ENCODE measurements around the gene ATP4A. TPM values are rescaled to one million over a fixed set of nuclear protein-coding genes. Genes with fewer than 3 reads are reported as not detected.

The ATP4A gene
- polyA plus RNA-seq, 3 donors from 2014 or later = not detected

DNA sequence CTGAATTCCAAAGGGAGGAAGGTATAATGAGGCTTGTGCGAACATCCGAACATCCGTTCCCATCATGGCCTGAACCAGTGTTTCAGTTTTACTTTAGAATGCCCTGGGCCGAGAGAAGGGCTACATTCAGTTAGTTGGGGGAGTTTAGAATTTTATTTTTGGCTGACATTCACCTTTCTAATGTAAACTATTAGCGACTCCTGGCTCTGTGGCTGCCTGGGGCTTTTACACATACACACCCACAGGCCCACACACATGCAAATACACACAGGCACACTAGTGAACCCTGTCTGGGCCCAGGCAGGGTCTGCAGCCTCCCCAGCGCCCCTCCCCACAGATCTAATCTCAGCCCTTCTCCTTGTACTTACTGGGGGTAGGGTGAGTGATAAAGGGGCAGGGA lies 24.1 kb downstream of the ATP4A start:
- Mint-ChIP-seq H3K9me3 (no peaks in the 10 kb centered on the region), H3K27ac (peak overlapping the region in 2 of 6 donors; percentile 17 to 28), H3K36me3 (peaks cover 0 to 5% (median 0%) of the 10 kb centered on the region in 3 donors), H3K27me3 (ENCODE audit: low read depth in 3 of 3) (peaks cover 2 to 16% (median 6%) of the 10 kb centered on the region in 3 donors), H3K4me1 (peaks cover 24 to 31% of the 10 kb centered on the region in 2 donors), H3K4me3 (no peak overlapping the region)
- DNase-seq = no peak

DNA sequence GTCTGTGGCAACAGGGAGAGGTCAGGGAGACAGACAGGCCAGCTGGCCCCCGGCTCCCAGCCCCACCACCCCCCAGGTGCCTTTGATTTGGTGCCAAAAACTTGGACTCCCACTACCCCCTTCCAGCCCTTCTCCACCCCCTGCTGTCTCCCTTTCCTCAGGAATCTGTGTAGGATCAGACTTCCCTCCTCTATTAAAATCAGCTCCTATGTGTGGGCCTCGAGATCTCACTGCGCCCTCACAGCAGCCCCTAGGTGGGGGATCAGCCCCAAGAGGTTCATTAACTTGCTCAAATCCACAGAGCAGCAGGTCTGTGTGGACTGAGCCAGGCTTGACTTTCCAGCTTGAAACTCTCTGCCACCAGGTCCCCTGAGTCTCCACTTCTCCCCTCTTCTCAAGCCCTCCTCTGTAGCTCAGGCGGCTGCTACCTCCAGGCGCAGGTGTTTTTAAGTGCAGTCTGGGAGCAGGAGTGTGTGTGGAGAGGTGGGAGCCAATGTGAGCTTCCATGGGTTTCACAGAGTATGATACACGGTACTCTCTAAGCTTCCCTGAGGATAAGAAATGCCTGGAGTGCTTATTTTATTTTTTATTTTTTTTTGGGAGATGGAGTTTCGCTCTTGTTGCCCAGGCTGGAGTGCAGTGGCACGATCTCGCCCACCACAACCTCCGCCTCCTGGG lies 28.5 kb downstream of the ATP4A start:
- Mint-ChIP-seq H3K36me3 (no peaks in the 10 kb centered on the region), H3K27me3 (ENCODE audit: low read depth in 3 of 3) (peaks cover 9 to 30% (median 9%) of the 10 kb centered on the region in 3 donors), H3K9me3 (no peaks in the 10 kb centered on the region), H3K4me3 (peak overlapping the region in 3 of 5 donors; percentile 21 to 38 (median 35)), H3K27ac (peak overlapping the region in 1 of 6 donors; percentile 37), H3K4me1 (peaks cover 36 to 43% of the 10 kb centered on the region in 2 donors)
- no peak for DNase-seq

DNA sequence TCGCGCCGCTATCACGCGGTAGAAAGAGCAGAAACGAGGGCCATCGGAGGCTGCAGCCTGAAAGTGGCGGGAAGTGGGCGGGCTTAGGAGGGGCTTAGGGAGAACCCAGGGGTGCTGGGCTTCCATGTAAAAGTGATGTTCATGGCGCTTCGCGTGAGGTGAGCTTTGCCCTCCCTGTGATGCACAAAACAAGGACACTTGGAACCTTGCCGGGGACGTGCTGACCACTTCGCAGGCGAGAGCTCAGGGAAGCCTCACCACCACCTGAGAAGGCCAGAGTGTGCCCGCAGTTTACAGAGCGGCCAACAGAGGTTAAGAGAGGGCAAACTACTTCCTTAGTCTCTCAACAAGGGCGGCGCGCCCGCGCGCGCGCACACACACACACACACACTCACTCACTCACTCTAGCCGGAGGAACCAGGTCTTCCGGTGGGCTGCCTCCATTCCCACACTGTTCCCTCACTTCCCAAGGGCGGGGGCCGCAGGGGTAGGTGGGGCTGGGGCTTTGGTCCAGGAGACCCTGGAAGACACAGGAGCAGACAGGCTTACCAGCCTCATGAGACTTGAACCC lies 29.6 kb downstream of the ATP4A start:
- H3K9me3 Mint-ChIP-seq = no peaks in the 10 kb centered on the region
- peak overlapping the region; percentile 74 to 87 (median 82) for H3K4me3 Mint-ChIP-seq
- H3K27ac Mint-ChIP-seq = peak overlapping the region in 5 of 6 donors; percentile 59 to 88 (median 79)
- H3K36me3 Mint-ChIP-seq = no peaks in the 10 kb centered on the region
- peak; percentile 63 to 74 (median 73) for DNase-seq
- peaks cover 9 to 30% (median 11%) of the 10 kb centered on the region in 3 donors for H3K27me3 Mint-ChIP-seq (ENCODE audit: low read depth in 3 of 3)
- H3K4me1 Mint-ChIP-seq = peaks cover 29 to 37% of the 10 kb centered on the region in 2 donors

DNA sequence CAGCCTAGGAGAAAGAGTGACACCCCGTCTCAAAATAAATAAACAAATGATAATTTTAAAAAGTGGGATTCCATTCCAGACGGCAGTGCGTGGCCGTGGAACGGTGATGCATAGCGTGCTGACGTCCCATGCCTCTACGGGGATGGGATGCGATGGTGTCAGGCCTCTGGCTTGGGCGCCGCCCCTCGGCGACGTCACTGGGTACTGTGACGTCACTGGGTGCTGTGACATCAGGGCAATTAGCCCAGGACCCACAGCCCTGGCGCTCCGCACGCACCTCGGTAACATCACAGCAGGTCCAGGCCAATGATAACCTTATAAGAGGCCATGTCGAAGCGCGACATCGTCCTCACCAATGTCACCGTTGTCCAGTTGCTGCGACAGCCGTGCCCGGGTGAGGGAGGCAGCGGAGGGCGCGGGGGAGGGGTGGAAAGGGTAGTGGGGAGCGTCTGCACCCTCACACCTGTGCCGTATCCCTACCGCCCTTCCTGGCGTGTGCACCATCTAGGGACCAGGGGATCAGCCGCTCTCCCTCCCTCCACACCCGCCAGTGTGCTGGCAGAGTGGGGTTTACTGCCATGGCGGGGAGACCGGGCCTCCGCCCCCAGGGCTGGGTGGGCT lies 30.1 kb downstream of the ATP4A start, which contains the start of gene GAPDHS:
TSS of gene GAPDHS (plus strand) at position 256 of the 621 bp plus-strand sequence. CDS start at position 328, 72 bp downstream.
- no peaks in the 10 kb centered on the region for H3K36me3 Mint-ChIP-seq
- peaks cover 29 to 37% of the 10 kb centered on the region in 2 donors for H3K4me1 Mint-ChIP-seq
- peak within 1 kb of the TSS in 5 of 6 donors; percentile 59 to 88 (median 79) for H3K27ac Mint-ChIP-seq
- no peak for DNase-seq
- peaks cover 9 to 30% (median 12%) of the 10 kb centered on the region in 3 donors for H3K27me3 Mint-ChIP-seq (ENCODE audit: low read depth in 3 of 3)
- peak within 1 kb of the TSS; percentile 74 to 87 (median 82) for H3K4me3 Mint-ChIP-seq
- H3K9me3 Mint-ChIP-seq = peaks cover 0 to 1% (median 0%) of the 10 kb centered on the region in 6 donors

DNA sequence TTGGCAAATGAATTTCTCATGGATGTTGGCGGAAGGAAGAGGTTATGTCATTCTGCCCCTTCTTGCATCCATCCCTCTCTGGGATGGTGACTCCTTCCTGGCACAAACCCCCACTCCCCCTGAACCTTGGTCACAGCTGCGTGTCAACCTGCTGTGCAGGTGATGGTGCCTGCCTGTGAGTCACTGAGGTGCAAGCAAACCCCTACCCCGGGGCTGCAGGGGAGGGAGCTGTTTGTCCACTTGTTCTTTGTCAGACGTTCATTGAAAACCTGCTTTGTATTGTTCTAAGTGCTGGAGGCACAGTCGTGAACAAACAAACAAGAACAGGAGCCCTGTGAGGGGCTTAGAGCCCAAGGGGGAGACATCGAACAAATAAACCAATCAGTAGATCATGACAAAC lies 32.2 kb downstream of the ATP4A start:
- Mint-ChIP-seq H3K27ac (no peak overlapping the region), H3K36me3 (no peaks in the 10 kb centered on the region), H3K27me3 (ENCODE audit: low read depth in 3 of 3) (peaks cover 12 to 18% (median 14%) of the 10 kb centered on the region in 3 donors), H3K4me3 (peak overlapping the region in 1 of 5 donors; percentile 53), H3K4me1 (peaks cover 19 to 26% of the 10 kb centered on the region in 2 donors), H3K9me3 (peaks cover 0 to 1% (median 0%) of the 10 kb centered on the region in 6 donors)
- DNase-seq = no peak

DNA sequence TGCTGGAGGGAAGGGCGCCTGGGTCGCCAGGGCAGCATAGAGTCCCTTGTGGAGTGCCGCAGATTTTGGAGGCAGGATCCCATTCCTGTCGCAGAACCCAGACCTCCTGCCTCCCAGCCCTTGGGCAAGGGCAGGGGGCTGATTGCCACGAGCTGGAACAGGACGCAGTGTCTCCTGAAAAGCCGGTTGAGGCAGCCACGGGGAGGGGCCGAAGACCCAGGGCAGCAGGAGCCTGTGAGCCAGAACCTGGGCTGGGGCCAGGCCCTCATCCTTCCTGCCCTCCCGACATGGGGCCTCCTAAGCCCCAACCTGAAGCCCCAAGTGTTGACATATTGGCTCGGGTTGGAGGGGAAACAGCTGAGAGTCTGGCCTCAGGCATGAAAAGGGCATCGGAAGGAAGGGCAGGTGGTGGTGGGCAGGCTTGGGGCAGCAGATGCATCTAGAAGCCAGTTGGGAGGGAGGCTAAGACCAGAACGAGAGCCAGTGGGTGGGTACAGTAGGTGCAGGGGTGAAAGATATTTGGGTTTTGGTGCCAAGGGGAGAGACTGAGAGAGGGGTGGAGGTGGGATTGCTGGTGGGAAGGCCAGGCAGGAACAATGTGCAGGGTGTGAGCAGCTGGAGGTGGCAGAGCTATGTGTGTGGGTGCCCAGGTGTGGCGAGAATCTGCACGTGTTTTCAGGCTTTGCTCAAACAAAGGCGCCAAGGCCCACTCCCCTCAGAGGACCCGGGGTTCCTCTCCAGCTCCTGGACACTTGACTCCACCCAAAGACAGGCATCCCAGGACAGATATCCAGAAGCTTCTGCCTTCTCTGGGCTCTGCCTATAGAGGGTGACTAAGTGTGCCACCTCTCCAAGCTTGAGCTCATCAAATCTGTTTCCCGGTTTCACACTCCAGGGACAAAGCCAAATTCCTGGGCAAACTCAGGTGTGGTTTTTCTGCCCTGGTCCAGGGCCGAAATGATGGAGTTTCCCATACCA lies 33.9 kb downstream of the ATP4A start:
- peaks cover 12 to 14% (median 12%) of the 10 kb centered on the region in 3 donors for H3K27me3 Mint-ChIP-seq (ENCODE audit: low read depth in 3 of 3)
- no peak overlapping the region for H3K27ac Mint-ChIP-seq
- H3K9me3 Mint-ChIP-seq = peaks cover 0 to 1% (median 0%) of the 10 kb centered on the region in 6 donors
- peaks cover 15 to 16% of the 10 kb centered on the region in 2 donors for H3K4me1 Mint-ChIP-seq
- H3K4me3 Mint-ChIP-seq = no peak overlapping the region
- no peak for DNase-seq
- H3K36me3 Mint-ChIP-seq = no peaks in the 10 kb centered on the region

DNA sequence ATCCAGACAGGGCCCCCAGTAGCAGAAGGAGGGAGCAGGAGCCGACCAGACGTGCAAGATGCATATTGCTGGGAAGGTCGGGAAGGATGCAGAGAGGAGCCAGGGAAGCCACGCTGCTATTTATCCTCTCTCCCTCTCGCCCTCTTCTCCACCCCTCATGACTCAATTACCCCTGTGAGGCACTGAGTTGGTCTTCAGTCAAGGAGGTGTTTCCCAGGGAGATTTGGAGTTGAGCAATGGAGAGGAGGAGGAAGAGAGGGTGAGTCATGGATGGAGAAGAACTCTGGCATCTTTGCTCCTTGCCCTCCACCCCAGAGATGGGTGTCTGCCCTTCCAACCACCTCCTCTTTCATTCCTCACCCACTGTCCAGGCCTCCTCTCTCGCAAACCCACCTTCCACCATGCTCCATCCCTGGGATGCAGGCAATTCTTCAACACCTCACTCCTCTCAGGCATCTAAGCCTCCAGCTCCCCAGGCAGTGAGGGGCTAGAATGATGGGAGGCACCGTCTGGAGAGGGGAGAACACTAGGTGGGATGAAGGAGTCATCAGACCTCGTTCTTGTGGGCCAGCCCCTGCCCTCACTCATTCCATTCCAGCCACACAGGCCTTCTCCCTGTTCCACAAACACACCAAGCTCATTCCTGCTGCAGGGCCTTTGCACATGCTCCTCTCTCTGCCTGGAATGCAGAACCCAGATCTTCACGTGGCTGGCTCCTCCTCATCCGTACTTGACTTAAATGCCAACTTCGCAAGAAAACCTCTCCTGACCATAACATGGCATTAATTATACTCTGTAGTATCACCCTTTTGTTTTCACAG lies 35.0 kb downstream of the ATP4A start, which contains the start of gene SBSN:
TSS of gene SBSN (minus strand) at position 94 of the 821 bp plus-strand sequence. CDS start at position 64, 30 bp downstream.
- H3K9me3 Mint-ChIP-seq = peaks cover 0 to 1% (median 0%) of the 10 kb centered on the region in 6 donors
- H3K4me1 Mint-ChIP-seq = peaks cover 7 to 8% of the 10 kb centered on the region in 2 donors
- H3K27me3 Mint-ChIP-seq (ENCODE audit: low read depth in 3 of 3) = peaks cover 6 to 12% (median 11%) of the 10 kb centered on the region in 3 donors

DNA sequence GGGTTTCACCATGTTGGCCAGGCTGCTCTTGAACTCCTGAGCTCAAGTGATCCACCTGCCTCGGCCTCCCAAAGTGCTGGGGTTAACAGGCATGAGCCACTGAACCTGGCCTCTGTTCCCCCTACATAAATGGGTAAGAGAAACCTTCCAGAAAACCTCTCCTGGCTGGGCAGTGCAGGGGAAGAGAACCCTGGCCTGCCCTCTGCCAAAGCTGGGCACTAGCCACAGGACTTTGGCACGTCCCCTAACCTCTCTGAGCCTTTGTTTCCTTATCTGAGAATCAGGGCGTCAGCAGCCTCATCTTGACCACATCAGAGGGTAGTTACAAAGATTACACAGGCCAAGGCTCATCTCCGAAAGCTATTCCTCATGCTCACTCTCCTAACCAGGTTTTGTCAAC lies 37.6 kb downstream of the ATP4A start:
- H3K4me1 Mint-ChIP-seq = no peaks in the 10 kb centered on the region
- H3K36me3 Mint-ChIP-seq = no peaks in the 10 kb centered on the region
- no peak for DNase-seq
- H3K9me3 Mint-ChIP-seq = peaks cover 0 to 1% (median 0%) of the 10 kb centered on the region in 6 donors
- no peak overlapping the region for H3K4me3 Mint-ChIP-seq
- no peak overlapping the region for H3K27ac Mint-ChIP-seq
- H3K27me3 Mint-ChIP-seq (ENCODE audit: low read depth in 3 of 3) = peaks cover 3 to 10% (median 6%) of the 10 kb centered on the region in 3 donors

More for the DNA sequence above, 35.0 kb downstream of the ATP4A start, which contains the start of gene SBSN:
- Mint-ChIP-seq H3K27ac (peak within 1 kb of the TSS in 1 of 6 donors; percentile 30), H3K36me3 (no peaks in the 10 kb centered on the region), H3K4me3 (no peak within 1 kb of the TSS)
- DNase-seq = no peak

DNA sequence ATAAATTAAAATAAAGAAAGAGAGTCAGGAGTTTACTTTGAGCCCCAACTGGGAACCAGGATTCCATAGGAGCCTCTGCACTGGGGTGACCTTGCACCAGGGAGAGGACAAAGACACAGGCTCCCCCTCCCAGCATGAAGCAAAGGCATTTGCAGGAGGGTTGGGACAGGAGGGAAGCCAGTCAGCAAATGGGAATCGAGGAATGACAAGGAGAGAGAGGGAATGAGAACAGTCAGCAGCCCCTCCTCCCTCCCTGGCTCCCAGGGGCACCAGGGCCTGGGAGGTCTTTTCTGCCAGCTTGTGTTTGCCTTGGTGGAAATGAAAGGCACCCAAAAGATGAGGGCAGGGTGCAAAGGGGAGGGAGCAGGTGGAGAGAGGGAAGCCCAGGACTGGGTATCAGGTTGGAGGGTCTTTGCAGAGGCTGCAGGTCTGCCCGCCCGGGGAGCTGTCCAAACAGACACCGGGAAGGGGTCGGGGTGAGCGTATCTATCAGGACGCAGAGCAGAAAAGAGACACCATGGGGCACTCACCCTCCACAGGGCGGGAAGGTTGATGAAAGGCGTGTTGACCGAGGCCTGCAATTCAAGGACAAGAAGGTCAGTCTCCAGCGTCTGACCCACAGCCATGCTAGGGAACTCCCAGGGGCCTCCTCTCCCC lies 39.1 kb downstream of the ATP4A start:
- Mint-ChIP-seq H3K4me3 (no peak overlapping the region), H3K36me3 (no peaks in the 10 kb centered on the region), H3K4me1 (no peaks in the 10 kb centered on the region), H3K27me3 (ENCODE audit: low read depth in 3 of 3) (peaks cover 3 to 10% (median 6%) of the 10 kb centered on the region in 3 donors), H3K27ac (no peak overlapping the region), H3K9me3 (peaks cover 0 to 1% (median 0%) of the 10 kb centered on the region in 6 donors)
- DNase-seq = no peak

DNA sequence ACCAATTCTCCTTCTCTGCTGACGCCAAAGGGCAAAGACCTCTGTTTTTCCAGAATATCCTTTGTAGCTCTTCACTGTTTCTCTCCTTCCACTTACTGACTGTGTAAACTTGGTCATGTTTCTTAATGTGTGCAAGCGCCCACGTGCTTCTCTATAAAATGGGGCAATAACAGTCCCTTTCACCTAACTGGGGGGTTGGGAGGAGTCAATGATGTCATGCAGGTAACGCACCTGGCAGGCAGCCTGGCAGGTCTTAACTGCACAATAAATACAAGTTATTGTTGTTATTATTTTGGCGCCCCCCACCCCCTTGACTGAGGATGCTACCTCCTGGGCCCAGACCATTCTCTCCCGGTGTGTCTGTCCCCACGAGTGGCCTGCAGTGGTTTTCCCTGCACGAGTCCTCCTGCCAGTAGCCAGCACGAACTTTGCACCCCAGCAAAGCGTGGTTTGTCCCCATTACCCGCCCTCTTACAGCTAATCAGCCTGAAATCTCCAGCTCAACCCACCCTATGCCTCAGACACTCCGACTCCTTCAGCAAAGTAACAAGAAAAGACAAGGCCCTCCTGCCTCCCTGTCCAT lies 40.6 kb downstream of the ATP4A start:
- Mint-ChIP-seq H3K27ac (no peak overlapping the region), H3K9me3 (no peaks in the 10 kb centered on the region), H3K36me3 (no peaks in the 10 kb centered on the region), H3K4me1 (no peaks in the 10 kb centered on the region), H3K4me3 (no peak overlapping the region), H3K27me3 (ENCODE audit: low read depth in 3 of 3) (peaks cover 3 to 13% (median 5%) of the 10 kb centered on the region in 3 donors)
- DNase-seq = no peak

DNA sequence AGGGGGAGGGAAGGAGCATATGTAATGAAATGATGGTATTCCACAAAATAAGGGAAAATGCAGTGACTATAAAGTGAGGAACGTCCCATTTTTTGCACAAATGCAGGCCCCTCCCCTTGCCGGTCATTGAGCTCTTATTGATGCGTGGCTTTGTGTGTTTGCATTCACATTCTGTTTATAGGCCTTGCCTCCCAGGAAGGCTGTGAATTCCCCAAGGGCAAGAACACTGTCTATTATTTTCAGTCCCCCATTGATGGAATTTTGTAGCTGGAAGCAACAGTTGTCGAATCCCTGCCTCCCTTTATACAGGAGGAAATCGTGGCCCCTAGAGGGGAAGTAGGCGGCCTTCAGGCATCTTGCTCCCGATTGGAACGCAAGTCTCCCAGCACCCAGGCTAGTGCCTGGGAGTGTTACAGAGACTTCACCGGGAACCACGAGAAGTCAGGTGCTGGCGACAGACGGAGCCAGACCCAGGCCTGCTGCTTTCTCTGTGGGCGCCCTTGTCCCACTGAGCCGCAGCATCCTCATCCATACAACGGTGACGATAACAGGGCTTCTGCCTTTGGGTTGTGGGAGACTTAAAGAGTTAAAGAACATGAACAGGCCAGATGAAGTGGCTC lies 42.2 kb downstream of the ATP4A start:
- no peaks in the 10 kb centered on the region for H3K36me3 Mint-ChIP-seq
- no peaks in the 10 kb centered on the region for H3K9me3 Mint-ChIP-seq
- H3K27ac Mint-ChIP-seq = no peak overlapping the region
- no peak overlapping the region for H3K4me3 Mint-ChIP-seq
- H3K27me3 Mint-ChIP-seq (ENCODE audit: low read depth in 3 of 3) = peaks cover 1 to 13% (median 3%) of the 10 kb centered on the region in 3 donors
- H3K4me1 Mint-ChIP-seq = no peaks in the 10 kb centered on the region
- no peak for DNase-seq
